Lower leg skin (tissue), 4 donors: Measurements from ENCODE around the gene RNLS. TPM values are rescaled to one million over a fixed set of nuclear protein-coding genes. Genes with fewer than 3 reads are reported as not detected.

ENCODE experiments used
- DNase-seq, 2 donors: peaks; one replicate each; pipeline ENCODE4 v3.0.0-alpha.2; 2019; ENCODE audit warnings: low spot score in 2 of 2
- H3K4me3 ChIP-seq: fragments of 200-600 bp; sonication (generic); 2 replicates; pipeline ENCODE4 v1.5.1; 2017; ENCODE audit warnings: mild to moderate bottlenecking, low read depth; ENCODE audit not compliant: poor library complexity, severe bottlenecking
- CTCF ChIP-seq, 3 donors: fragments of 450-650 bp; IDR thresholded peaks; one replicate each; pipeline ENCODE4 v1.5.1; 2016; ENCODE audit warnings: antibody characterized with exemption in 3 of 3, mild to moderate bottlenecking in 3 of 3, moderate library complexity in 2 of 3
- POLR2A ChIP-seq, 2 donors: fragments of 450-650 bp; IDR thresholded peaks; one replicate each; pipeline ENCODE4 v1.6.1; 2016 to 2017; ENCODE audit warnings: antibody characterized with exemption in 2 of 2, mild to moderate bottlenecking in 1 of 2, moderate library complexity in 1 of 2
- WGBS, 2 donors: methylation state at CpG; one replicate each; pipeline ENCODE4 v1.1.5; 2018; 5-methylcytosine and 5-hydroxymethylcytosine counted together
- intact Hi-C: fragments of 100-400 bp; cut with DNase I; formaldehyde crosslinking; loops from one replicate; pipeline ENCODE4 v1.15.0; 2023; ENCODE audit warnings: low total_unique reads
- total RNA-seq, 4 donors: library from RNA; depleted of rRNA; stranded (reverse); fragments of >200 nt; gene quantifications; one replicate each; pipeline ENCODE4 v1.1.0, GENCODE V29; 2016

Gene RNLS
- total RNA-seq, 4 donors from 2014 or later: 6.8 to 18.3 (median 10.9) TPM

- intact Hi-C loops: no loop called here
- DNase-seq: no peak
- TF ChIP-seq CTCF (IDR thresholded peaks at IDR 0.05) (no peak), POLR2A (IDR thresholded peaks at IDR 0.05) (no peak)
- H3K4me3 ChIP-seq: no peak overlapping the region
These were observed 322.0 kb downstream of the RNLS start for GRCh38 chr10:88261152-88261551.

GRCh38 chr10:88260329-88261051, 322.6 kb downstream of the RNLS start:
- no peak overlapping the region for H3K4me3 ChIP-seq
- TF ChIP-seq POLR2A (IDR thresholded peaks at IDR 0.05) (no peak), CTCF (IDR thresholded peaks at IDR 0.05) (no peak)
- intact Hi-C loops: no loop called here
- DNase-seq: no peak
- WGBS, 2 donors: 91 to 97% methylated on average over 1 of the region's 1 CpG

DNA sequence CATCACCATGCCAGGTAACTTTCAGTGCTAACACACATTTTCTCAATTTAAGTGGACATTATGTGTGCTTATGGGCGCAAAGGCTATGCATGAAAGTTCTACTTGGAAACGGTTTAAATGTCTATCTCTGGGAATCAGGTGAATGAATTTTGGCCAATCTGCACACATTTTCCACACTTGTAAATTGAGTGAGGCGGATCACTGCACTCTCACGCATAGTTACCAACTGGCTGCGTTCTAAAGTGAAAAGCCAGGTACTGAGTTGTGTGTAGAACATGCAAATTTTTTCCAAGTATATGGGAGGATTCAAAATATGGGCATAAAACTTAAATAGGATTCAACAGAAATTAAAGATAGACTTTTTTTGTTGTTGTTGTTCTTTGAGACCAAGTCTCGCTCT, 323.7 kb downstream of the RNLS start:
- 96% methylated on average over 6 of the region's 6 CpGs for WGBS, 2 donors
- intact Hi-C loops: no loop called here
- DNase-seq: no peak
- no peak for TF ChIP-seq CTCF (IDR thresholded peaks at IDR 0.05)
- TF ChIP-seq POLR2A (IDR thresholded peaks at IDR 0.05): no peak
- H3K4me3 ChIP-seq: no peak overlapping the region

DNA sequence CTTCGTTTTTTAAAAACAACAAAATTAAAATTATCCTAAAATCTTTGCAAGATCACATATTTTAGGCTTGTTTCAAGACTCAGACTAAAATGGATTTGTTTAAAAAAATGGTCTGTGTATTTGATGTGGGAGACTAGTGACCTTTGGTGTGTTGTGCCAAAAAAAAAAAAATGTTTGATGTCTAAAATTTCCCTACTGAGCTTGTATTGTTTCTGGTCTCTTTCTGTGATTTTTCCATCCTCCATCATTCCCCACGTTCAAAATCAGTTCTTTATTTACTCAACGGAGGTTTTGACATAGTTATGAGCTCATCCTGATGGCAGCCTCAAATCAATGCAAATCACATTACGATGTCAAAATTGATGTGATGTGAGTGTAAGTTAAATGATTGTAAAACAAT, 326.2 kb downstream of the RNLS start:
- no peak for DNase-seq
- intact Hi-C loops: no loop called here
- H3K4me3 ChIP-seq: no peak overlapping the region
- TF ChIP-seq POLR2A (IDR thresholded peaks at IDR 0.05): no peak
- TF ChIP-seq CTCF (IDR thresholded peaks at IDR 0.05): no peak
- 80 to 85% methylated on average over 4 of the region's 4 CpGs for WGBS, 2 donors

DNA sequence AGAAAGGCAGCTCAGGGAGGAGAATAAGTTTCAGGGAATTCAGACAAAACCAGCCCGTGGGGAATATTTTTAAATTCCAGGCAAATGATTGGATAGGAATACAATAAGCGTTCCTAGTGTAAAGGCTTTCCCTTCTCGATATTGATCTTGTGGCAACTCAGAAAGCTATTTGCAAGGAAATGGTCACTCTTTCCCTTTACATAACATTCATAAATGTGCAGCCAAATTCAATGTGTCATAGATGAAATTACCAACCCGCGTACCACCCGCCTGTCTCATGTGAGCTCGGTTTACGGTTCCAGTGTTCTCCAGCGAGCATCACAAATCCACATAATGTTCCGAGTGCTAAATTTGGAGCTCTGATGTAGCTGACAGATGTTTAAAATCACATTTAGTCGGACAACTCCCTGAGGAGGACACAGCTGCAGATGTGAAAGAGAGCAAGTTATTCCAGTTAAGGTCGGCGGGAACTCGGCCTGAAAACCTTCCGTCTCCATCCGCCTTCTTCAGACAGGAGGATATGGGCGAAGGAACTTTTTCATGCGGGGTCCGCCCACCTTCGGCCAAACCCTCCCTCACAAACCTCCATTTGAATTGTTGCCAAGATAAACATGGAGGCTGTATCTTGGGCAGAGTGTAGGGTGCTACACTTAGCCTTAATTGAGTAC, 327.0 kb downstream of the RNLS start:
- peak in 1 of 2 donors; percentile 19 for DNase-seq
- intact Hi-C loops: no loop called here
- no peak overlapping the region for H3K4me3 ChIP-seq
- WGBS, 2 donors: 87 to 95% methylated on average over 20 of the region's 20 CpGs
- TF ChIP-seq CTCF (IDR thresholded peaks at IDR 0.05) (no peak), POLR2A (IDR thresholded peaks at IDR 0.05) (no peak)
